Activated B cell treated with CpG ODN at 0.5 μM for 24 hours (primary cell): ENCODE measurements around the gene EFCAB8. TPM values are rescaled to one million over a fixed set of nuclear protein-coding genes. Genes with fewer than 3 reads are reported as not detected.

ENCODE experiments used
- ATAC-seq: fragments of 200-7000 bp; cut with Tn5 transposase; one replicate; pipeline ENCODE4 v1.10.0; 2021; ENCODE audit warnings: low read depth, mild to moderate bottlenecking, moderate library complexity
- CTCF ChIA-PET: fragments of 350-600 bp; sonication (Branson Sonifier 250); formaldehyde crosslinking; loops from one replicate; lab custom pipeline; 2021; ENCODE audit warnings: antibody characterized with exemption; lab: Charles Lee
- POLR2A ChIA-PET: fragments of 350-600 bp; sonication (Branson Sonifier 250); formaldehyde crosslinking; loops from one replicate; lab custom pipeline; 2021; ENCODE audit warnings: antibody characterized with exemption; lab: Charles Lee
- DNase-seq: peaks from one replicate; pipeline ENCODE4 v3.0.0; 2022
- H3K27ac Mint-ChIP-seq: one replicate; pipeline ENCODE4 v1.8.0; 2020; ENCODE audit warnings: mixed read lengths
- H3K27me3 Mint-ChIP-seq: one replicate; pipeline ENCODE4 v1.8.0; 2021; ENCODE audit warnings: mixed read lengths
- H3K36me3 Mint-ChIP-seq: one replicate; pipeline ENCODE4 v1.8.0; 2021; ENCODE audit warnings: low read depth, mixed read lengths
- H3K4me1 Mint-ChIP-seq: one replicate; pipeline ENCODE4 v1.8.0; 2021; ENCODE audit warnings: mixed read lengths
- H3K4me3 Mint-ChIP-seq: one replicate; pipeline ENCODE4 v1.8.0; 2020; ENCODE audit warnings: mild to moderate bottlenecking, mixed read lengths
- H3K9me3 Mint-ChIP-seq: one replicate; pipeline ENCODE4 v1.8.0; 2020; ENCODE audit warnings: mixed read lengths
- CTCF ChIP-seq: fragments of 200-600 bp; IDR thresholded peaks from one replicate; pipeline ENCODE4 v1.8.0; 2022; ENCODE audit warnings: antibody characterized with exemption, mild to moderate bottlenecking
- intact Hi-C: fragments of 100-400 bp; cut with micrococcal nuclease; formaldehyde crosslinking; loops from one replicate; pipeline ENCODE4 v1.15.1; 2024
- total RNA-seq: library from RNA; stranded (reverse); gene quantifications from 2 replicates; pipeline ENCODE4 v1.2.3, GENCODE V29; 2022

The EFCAB8 gene
- total RNA-seq, 1 donor from 2014 or later: 0.71 TPM

GRCh38 chr20:32989507-32990283 is 131.0 kb downstream of the EFCAB8 start:
- no peak for TF ChIP-seq CTCF
- H3K4me3 Mint-ChIP-seq: no peak overlapping the region
- H3K27ac Mint-ChIP-seq: no peak overlapping the region
- ChIA-PET POLR2A (no interaction called here), CTCF (no interaction called here)
- peaks cover 3% of the 10 kb centered on the region for H3K27me3 Mint-ChIP-seq
- H3K9me3 Mint-ChIP-seq: peaks cover under 1% of the 10 kb centered on the region
- intact Hi-C loops: no loop called here
- H3K4me1 Mint-ChIP-seq: peaks cover 23% of the 10 kb centered on the region
- DNase-seq: no peak
- ATAC-seq: no peak
- no peaks in the 10 kb centered on the region for H3K36me3 Mint-ChIP-seq

GRCh38 chr20:32990426-32990825 is 131.7 kb downstream of the EFCAB8 start:
- H3K36me3 Mint-ChIP-seq: no peaks in the 10 kb centered on the region
- H3K27me3 Mint-ChIP-seq: peaks cover 3% of the 10 kb centered on the region
- intact Hi-C loops: no loop called here
- ATAC-seq: no peak
- H3K4me1 Mint-ChIP-seq: peaks cover 23% of the 10 kb centered on the region
- DNase-seq: no peak
- no peak for TF ChIP-seq CTCF
- H3K4me3 Mint-ChIP-seq: no peak overlapping the region
- no peak overlapping the region for H3K27ac Mint-ChIP-seq
- CTCF ChIA-PET: no interaction called here
- peaks cover 7% of the 10 kb centered on the region for H3K9me3 Mint-ChIP-seq
- POLR2A ChIA-PET: interaction anchor here (2.7 kb wide), 1 partner anchor 18 kb away, joined by 18 read pairs; no protein-coding TSS in a partner anchor

GRCh38 chr20:32991383-32991782 is 132.7 kb downstream of the EFCAB8 start:
- peak; percentile 83 for ATAC-seq
- peak overlapping the region; percentile 26 for H3K27ac Mint-ChIP-seq

GRCh38 chr20:32991792-32992641 is 133.3 kb downstream of the EFCAB8 start:
- peak; percentile 54 for ATAC-seq
- peak overlapping the region; percentile 26 for H3K27ac Mint-ChIP-seq
- peaks cover 3% of the 10 kb centered on the region for H3K27me3 Mint-ChIP-seq
- peak overlapping the region; percentile 24 for H3K4me3 Mint-ChIP-seq
- H3K4me1 Mint-ChIP-seq: peaks cover 23% of the 10 kb centered on the region
- peaks cover 7% of the 10 kb centered on the region for H3K9me3 Mint-ChIP-seq
- no peaks in the 10 kb centered on the region for H3K36me3 Mint-ChIP-seq
- DNase-seq: no peak
- intact Hi-C loops: loop anchor here (1.0 kb wide), 1 partner anchor 20 kb away; no protein-coding TSS in a partner anchor
- no peak for TF ChIP-seq CTCF
- ChIA-PET CTCF (interaction anchor here (1.4 kb wide), 1 partner anchor 84 kb away, joined by 3 read pairs; no protein-coding TSS in a partner anchor), POLR2A (interaction anchor here (0.7 to 2.7 kb wide), 3 partner anchors 18 to 22 kb away, joined by 3 to 18 read pairs (median 4); no protein-coding TSS in a partner anchor)

More at GRCh38 chr20:32991383-32991782, 132.7 kb downstream of the EFCAB8 start:
- Mint-ChIP-seq H3K9me3 (peaks cover 7% of the 10 kb centered on the region), H3K4me3 (peak overlapping the region; percentile 24), H3K36me3 (no peaks in the 10 kb centered on the region), H3K4me1 (peaks cover 23% of the 10 kb centered on the region), H3K27me3 (peaks cover 3% of the 10 kb centered on the region)
- no peak for DNase-seq
- POLR2A ChIA-PET: interaction anchor here (0.7 to 2.7 kb wide), 3 partner anchors 17 to 21 kb away, joined by 3 to 18 read pairs (median 4); no protein-coding TSS in a partner anchor
- CTCF ChIA-PET: no interaction called here
- no peak for TF ChIP-seq CTCF
- intact Hi-C loops: no loop called here
